ENCODE measurements around the gene ZNF428.
"Not testable (repeated sequence)": the region's sequence is repeated elsewhere in the genome, so short reads cannot be mapped to it uniquely, and the experiment has no call there.

ZNF428 gene

GRCh38 chr19:43619262-43620060, at the start of gene ZNF428:
Gene ZNF428, minus strand, starts transcription at chr19:43619629. Its CDS starts 5,325 bp downstream, at chr19:43614304.
- DNase-seq = peak; percentile 94

GRCh38 chr19:43668406-43669109, 49.1 kb upstream of the ZNF428 start:
- peak; percentile 100 for DNase-seq

GRCh38 chr19:43667876-43668405, 48.5 kb upstream of the ZNF428 start:
- no peak for DNase-seq

- DNase-seq = no peak
These were observed 47.9 kb upstream of the ZNF428 start for GRCh38 chr19:43667126-43667875.

- peak; percentile 99 for DNase-seq
These were observed 44.6 kb upstream of the ZNF428 start for GRCh38 chr19:43664018-43664417.

- peak; percentile 22 for DNase-seq
These were observed 43.1 kb upstream of the ZNF428 start for GRCh38 chr19:43662487-43662886.

- no peak for DNase-seq
These were observed 41.5 kb upstream of the ZNF428 start for GRCh38 chr19:43660971-43661360.

GRCh38 chr19:43660301-43660970, 41.0 kb upstream of the ZNF428 start:
- DNase-seq = no peak

GRCh38 chr19:43658494-43658893, 39.1 kb upstream of the ZNF428 start:
- no peak for DNase-seq

GRCh38 chr19:43658001-43658400, 38.6 kb upstream of the ZNF428 start:
- no peak for DNase-seq

- DNase-seq = no peak
These were observed 37.0 kb upstream of the ZNF428 start for GRCh38 chr19:43656436-43656835.

GRCh38 chr19:43652546-43652874, 33.1 kb upstream of the ZNF428 start:
- DNase-seq = no peak

GRCh38 chr19:43651758-43652545, 32.5 kb upstream of the ZNF428 start:
- peak; percentile 83 for DNase-seq

GRCh38 chr19:43650276-43650675, 30.8 kb upstream of the ZNF428 start:
- not testable (repeated sequence) for DNase-seq

GRCh38 chr19:43649514-43649913, 30.1 kb upstream of the ZNF428 start:
- DNase-seq = no peak

GRCh38 chr19:43648633-43649032, 29.2 kb upstream of the ZNF428 start:
- no peak for DNase-seq

- no peak for DNase-seq
These were observed 24.8 kb upstream of the ZNF428 start for GRCh38 chr19:43644181-43644580.

- no peak for DNase-seq
These were observed 23.9 kb upstream of the ZNF428 start for GRCh38 chr19:43643326-43643725.

- no peak for DNase-seq
These were observed 23.1 kb upstream of the ZNF428 start for GRCh38 chr19:43642531-43642930.

GRCh38 chr19:43641333-43641732, 21.9 kb upstream of the ZNF428 start:
- DNase-seq = no peak

GRCh38 chr19:43640424-43640757, 21.0 kb upstream of the ZNF428 start:
- DNase-seq = no peak
